Measurements from ENCODE around the gene RPTOR. TPM values are rescaled to one million over a fixed set of nuclear protein-coding genes. Genes with fewer than 3 reads are reported as not detected.
A peak's percentile ranks its signal among the peaks of the same experiment; 100 is the strongest.

The RPTOR gene
- total RNA-seq, 6 experiments from 2014 or later = 34.4 to 39.2 (median 35.5) TPM

GRCh38 chr17:80942423-80943345, 398.0 kb downstream of the RPTOR start:
- no peaks in the 10 kb centered on the region for H3K9me3 Mint-ChIP-seq
- peaks cover 3% of the 10 kb centered on the region for H3K27me3 Mint-ChIP-seq (ENCODE audit: insufficient read depth)
- H3K36me3 Mint-ChIP-seq (ENCODE audit: low read depth) = peaks cover 26% of the 10 kb centered on the region
- no peak overlapping the region for H3K4me3 Mint-ChIP-seq
- peak; percentile 42 for DNase-seq
- TF ChIP-seq, protein P1, sequence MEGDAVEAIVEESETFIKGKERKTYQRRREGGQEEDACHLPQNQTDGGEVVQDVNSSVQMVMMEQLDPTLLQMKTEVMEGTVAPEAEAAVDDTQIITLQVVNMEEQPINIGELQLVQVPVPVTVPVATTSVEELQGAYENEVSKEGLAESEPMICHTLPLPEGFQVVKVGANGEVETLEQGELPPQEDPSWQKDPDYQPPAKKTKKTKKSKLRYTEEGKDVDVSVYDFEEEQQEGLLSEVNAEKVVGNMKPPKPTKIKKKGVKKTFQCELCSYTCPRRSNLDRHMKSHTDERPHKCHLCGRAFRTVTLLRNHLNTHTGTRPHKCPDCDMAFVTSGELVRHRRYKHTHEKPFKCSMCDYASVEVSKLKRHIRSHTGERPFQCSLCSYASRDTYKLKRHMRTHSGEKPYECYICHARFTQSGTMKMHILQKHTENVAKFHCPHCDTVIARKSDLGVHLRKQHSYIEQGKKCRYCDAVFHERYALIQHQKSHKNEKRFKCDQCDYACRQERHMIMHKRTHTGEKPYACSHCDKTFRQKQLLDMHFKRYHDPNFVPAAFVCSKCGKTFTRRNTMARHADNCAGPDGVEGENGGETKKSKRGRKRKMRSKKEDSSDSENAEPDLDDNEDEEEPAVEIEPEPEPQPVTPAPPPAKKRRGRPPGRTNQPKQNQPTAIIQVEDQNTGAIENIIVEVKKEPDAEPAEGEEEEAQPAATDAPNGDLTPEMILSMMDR (IDR thresholded peaks at IDR 0.05) = no peak
- H3K27ac Mint-ChIP-seq = no peak overlapping the region
- peaks cover 7% of the 10 kb centered on the region for H3K4me1 Mint-ChIP-seq (ENCODE audit: low read depth)

DNA sequence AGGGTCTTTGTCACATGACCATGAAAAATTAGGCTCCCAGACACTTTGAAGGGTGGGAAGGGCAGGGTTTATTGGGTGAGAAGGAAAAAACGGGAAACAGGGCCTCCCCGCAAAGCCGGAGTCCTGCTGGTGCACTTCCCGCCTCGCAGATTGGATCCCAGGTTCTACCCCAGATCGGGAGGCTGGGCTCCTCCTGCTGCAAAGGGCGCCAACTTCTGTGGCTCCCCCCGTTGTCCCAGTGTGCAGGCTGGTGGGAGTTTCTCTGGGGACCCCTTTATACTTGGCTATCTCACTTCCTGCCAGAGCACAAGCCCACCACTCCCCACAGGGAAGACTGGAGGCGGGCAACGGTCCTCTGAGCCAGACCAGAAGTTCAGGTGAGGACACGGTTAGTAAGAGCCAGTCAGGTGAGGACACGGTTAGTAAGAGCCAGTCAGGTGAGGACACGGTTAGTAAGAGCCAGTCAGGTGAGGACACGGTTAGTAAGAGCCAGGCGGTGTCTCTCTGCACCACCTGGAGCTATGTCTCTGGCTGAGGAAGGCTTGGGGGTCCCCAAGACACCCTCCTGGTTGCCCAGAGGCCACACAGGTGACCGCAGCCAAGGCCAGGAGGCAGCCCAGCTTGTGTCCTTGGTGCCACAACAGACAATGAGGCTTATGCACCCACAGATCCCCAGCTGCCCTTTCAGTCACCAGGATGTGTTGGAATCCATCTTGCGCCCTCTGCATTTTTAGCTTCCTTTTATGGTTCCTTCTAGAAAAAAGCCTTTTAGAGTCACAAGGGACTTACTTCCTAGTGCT, 398.9 kb downstream of the RPTOR start:
- peaks cover 26% of the 10 kb centered on the region for H3K36me3 Mint-ChIP-seq (ENCODE audit: low read depth)
- no peaks in the 10 kb centered on the region for H3K9me3 Mint-ChIP-seq
- H3K27ac Mint-ChIP-seq = no peak overlapping the region
- peaks cover 7% of the 10 kb centered on the region for H3K4me1 Mint-ChIP-seq (ENCODE audit: low read depth)
- TF ChIP-seq, protein P1 (IDR thresholded peaks at IDR 0.05) = no peak
- DNase-seq = no peak
- peaks cover 3% of the 10 kb centered on the region; the same call in 1 of the 2 replicates for H3K27me3 Mint-ChIP-seq (ENCODE audit: insufficient read depth)
- H3K4me3 Mint-ChIP-seq = no peak overlapping the region

- no peak for DNase-seq
- H3K36me3 Mint-ChIP-seq (ENCODE audit: low read depth) = peaks cover 26% of the 10 kb centered on the region
- no peak overlapping the region for H3K27ac Mint-ChIP-seq
- H3K27me3 Mint-ChIP-seq (ENCODE audit: insufficient read depth) = peaks cover 3% of the 10 kb centered on the region; the same call in 1 of the 2 replicates
- H3K4me1 Mint-ChIP-seq (ENCODE audit: low read depth) = peaks cover 7% of the 10 kb centered on the region
- TF ChIP-seq, protein P1 (IDR thresholded peaks at IDR 0.05) = no peak
- H3K4me3 Mint-ChIP-seq = no peak overlapping the region
- H3K9me3 Mint-ChIP-seq = no peaks in the 10 kb centered on the region
Observed at GRCh38 chr17:80944326-80944725, 399.7 kb downstream of the RPTOR start.

GRCh38 chr17:80945736-80946135, 401.1 kb downstream of the RPTOR start:
- H3K27ac Mint-ChIP-seq = no peak overlapping the region
- H3K4me1 Mint-ChIP-seq (ENCODE audit: low read depth) = peaks cover 7% of the 10 kb centered on the region
- TF ChIP-seq, protein P1 (IDR thresholded peaks at IDR 0.05) = no peak
- no peaks in the 10 kb centered on the region for H3K9me3 Mint-ChIP-seq
- H3K27me3 Mint-ChIP-seq (ENCODE audit: insufficient read depth) = peaks cover 3% of the 10 kb centered on the region; the same call in 1 of the 2 replicates
- no peak for DNase-seq
- no peak overlapping the region for H3K4me3 Mint-ChIP-seq
- H3K36me3 Mint-ChIP-seq (ENCODE audit: low read depth) = peaks cover 26% of the 10 kb centered on the region

GRCh38 chr17:80946449-80946848, 401.8 kb downstream of the RPTOR start:
- Mint-ChIP-seq H3K27me3 (ENCODE audit: insufficient read depth) (peaks cover 3% of the 10 kb centered on the region; the same call in 1 of the 2 replicates), H3K27ac (no peak overlapping the region), H3K4me1 (ENCODE audit: low read depth) (peaks cover 7% of the 10 kb centered on the region), H3K4me3 (no peak overlapping the region), H3K9me3 (no peaks in the 10 kb centered on the region), H3K36me3 (ENCODE audit: low read depth) (peaks cover 26% of the 10 kb centered on the region)
- no peak for DNase-seq
- TF ChIP-seq, protein P1 (IDR thresholded peaks at IDR 0.05) = no peak

All from HFFc6 (cell line).